HG02973 (cell line): ENCODE results near the gene GNA14.
A peak's percentile ranks its signal among the peaks of the same experiment; 100 is the strongest.
"Not testable (repeated sequence)": the region's sequence is repeated elsewhere in the genome, so short reads cannot be mapped to it uniquely, and the experiment has no call there.

Source experiments
- ATAC-seq: cut with Tn5 transposase; IDR thresholded peaks from one replicate; pipeline ENCODE4 v1.9.1; 2021; ENCODE audit warnings: moderate library complexity; ENCODE audit not compliant: unreplicated experiment

The GNA14 gene

GRCh38 chr9:77455312-77455927, 192.7 kb downstream of the GNA14 start:
- peak; percentile 54 for ATAC-seq

GRCh38 chr9:77454663-77455062, 193.5 kb downstream of the GNA14 start:
- ATAC-seq: no peak

- ATAC-seq: no peak
Observed at GRCh38 chr9:77453825-77454647, 194.1 kb downstream of the GNA14 start.

GRCh38 chr9:77451507-77451906, 196.6 kb downstream of the GNA14 start:
- no peak for ATAC-seq

- no peak for ATAC-seq
Observed at GRCh38 chr9:77450085-77450475, 198.0 kb downstream of the GNA14 start.

- no peak for ATAC-seq
Observed at GRCh38 chr9:77449240-77450084, 198.7 kb downstream of the GNA14 start.

GRCh38 chr9:77447646-77448045, 200.5 kb downstream of the GNA14 start:
- no peak for ATAC-seq

- ATAC-seq: no peak
Observed at GRCh38 chr9:77442436-77442835, 205.7 kb downstream of the GNA14 start.

- not testable (repeated sequence) for ATAC-seq
Observed at GRCh38 chr9:77441124-77441523, 207.0 kb downstream of the GNA14 start.

- no peak for ATAC-seq
Observed at GRCh38 chr9:77440057-77440456, 208.1 kb downstream of the GNA14 start.

- ATAC-seq: no peak
Observed at GRCh38 chr9:77438653-77439052, 209.5 kb downstream of the GNA14 start.

- no peak for ATAC-seq
Observed at GRCh38 chr9:77435688-77436087, 212.4 kb downstream of the GNA14 start.

GRCh38 chr9:77435277-77435676, 212.8 kb downstream of the GNA14 start:
- ATAC-seq: no peak

- peak; percentile 86 for ATAC-seq
Observed at GRCh38 chr9:77433675-77434445, 214.3 kb downstream of the GNA14 start.

GRCh38 chr9:77432053-77432452, 216.1 kb downstream of the GNA14 start:
- ATAC-seq: no peak

- no peak for ATAC-seq
Observed at GRCh38 chr9:77429928-77430327, 218.2 kb downstream of the GNA14 start.

GRCh38 chr9:77427256-77427927, 220.7 kb downstream of the GNA14 start:
- ATAC-seq: no peak

GRCh38 chr9:77426712-77427111, 221.4 kb downstream of the GNA14 start:
- no peak for ATAC-seq

GRCh38 chr9:77424993-77425392, 223.1 kb downstream of the GNA14 start:
- no peak for ATAC-seq

- ATAC-seq: no peak
Observed at GRCh38 chr9:77423841-77424240, 224.3 kb downstream of the GNA14 start.
